Left forelimb (tissue), 1 donor: ENCODE results near the gene MSMO1.

Experiments used
- DNase-seq: peaks from one replicate; pipeline ENCODE4 v3.0.0-alpha.2; 2018; ENCODE audit warnings: low spot score

The MSMO1 gene

GRCh38 chr4:165360985-165361670 is 33.7 kb downstream of the MSMO1 start:
- no peak for DNase-seq

DNA sequence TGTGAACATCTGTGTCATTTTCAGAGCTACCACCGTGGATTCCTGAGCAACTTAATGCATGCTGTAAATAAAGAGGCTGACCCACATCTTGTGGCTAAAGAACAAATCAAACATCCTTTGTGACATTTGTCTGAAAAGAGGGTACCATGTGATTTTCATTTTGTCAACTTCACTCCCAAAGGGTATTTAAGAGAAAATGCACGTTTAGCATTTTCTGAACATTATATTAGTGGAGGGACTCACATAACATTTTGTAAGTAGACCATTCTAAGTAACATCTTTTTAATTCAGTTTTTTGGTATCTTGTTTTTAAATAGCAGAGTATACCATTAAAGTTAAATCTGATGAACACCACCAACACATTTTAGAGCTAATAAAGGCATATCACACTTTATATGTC is 34.3 kb downstream of the MSMO1 start:
- DNase-seq, result no peak

DNA sequence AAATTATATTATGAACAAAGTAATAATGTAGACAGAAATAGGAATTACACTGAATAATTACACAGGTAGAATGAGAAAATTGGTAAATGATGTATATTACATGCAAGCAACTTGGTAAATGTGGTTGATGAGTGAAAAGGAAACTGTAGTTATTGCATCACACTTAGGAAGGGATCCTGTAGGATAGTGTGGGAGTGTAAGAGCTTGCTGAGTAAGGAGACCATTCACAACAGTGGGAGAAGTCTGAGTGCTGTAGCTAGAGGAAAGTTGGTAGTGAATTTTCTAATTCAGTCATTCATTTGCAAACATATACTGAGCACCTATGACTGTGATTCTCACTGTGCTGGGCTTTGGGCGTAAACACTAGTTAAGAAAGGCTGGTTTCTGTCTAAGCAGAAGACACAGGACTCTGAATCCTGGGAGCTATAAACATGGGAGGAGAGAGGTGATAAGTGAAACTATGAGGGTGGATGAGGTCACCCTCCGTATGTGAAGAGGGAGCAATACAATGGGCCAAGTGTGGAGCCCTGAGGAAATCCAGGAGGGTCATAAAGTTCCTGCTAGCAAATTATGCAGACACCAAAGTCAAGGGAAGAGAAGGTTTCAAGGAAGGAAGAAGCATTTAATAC is 37.1 kb downstream of the MSMO1 start:
- DNase-seq, result no peak

DNA sequence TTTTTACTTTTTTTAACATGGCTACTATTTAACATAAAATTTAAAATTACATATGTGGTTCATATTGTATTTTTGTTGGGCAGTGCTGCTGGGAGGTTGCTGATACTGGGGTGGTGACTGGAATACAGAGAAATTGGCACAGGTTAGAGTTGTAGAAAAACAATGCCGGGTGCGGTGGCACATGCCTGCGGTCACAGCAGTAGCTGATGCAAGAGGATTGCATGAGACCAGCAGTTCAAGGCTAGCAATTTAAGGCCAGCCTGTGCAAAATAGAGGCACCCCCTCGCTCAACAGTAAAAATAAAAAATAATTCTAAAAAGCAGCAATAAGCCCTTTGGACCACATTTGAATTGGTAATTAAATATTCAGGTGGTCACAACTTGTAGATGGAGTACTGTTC is 39.6 kb downstream of the MSMO1 start:
- no peak for DNase-seq

GRCh38 chr4:165368114-165368513 is 40.6 kb downstream of the MSMO1 start:
- DNase-seq, result no peak

DNA sequence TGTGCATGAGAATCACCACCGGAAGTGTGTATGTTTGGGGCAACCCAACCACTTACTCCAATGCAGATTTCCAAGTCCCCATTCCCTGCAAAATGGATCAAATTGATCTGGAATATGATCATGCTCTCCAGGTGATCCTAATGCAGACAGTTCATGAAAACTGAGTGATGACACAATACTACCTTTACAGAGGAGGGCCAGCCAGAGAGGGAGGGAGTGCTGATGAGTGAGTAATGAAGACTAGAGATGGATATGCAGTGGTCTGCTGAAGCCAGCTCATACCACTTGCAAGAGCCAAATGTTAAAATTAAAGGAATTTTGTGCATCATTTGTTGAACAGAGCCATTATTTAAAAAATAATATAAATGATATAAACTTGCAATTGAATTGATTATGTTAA is 41.1 kb downstream of the MSMO1 start:
- DNase-seq, result no peak

DNA sequence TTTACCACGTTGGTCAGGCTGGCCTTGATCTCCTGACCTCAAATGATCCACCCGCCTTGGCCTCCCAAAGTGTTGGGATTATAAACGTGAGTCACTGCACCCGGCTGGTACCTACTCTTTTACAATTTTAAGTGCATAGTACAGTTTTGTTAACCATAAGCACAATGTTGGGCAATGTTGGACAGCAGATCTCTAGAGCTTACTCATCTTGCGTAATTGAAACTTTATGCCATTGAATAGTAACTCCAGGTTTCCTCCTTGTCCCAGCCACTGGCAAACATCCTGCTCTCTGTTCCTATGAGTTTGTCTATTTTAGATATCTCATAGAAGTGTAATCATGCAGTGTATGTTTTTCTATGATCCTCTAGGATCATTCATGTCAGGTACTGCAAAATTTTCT is 42.1 kb downstream of the MSMO1 start:
- DNase-seq, result no peak

DNA sequence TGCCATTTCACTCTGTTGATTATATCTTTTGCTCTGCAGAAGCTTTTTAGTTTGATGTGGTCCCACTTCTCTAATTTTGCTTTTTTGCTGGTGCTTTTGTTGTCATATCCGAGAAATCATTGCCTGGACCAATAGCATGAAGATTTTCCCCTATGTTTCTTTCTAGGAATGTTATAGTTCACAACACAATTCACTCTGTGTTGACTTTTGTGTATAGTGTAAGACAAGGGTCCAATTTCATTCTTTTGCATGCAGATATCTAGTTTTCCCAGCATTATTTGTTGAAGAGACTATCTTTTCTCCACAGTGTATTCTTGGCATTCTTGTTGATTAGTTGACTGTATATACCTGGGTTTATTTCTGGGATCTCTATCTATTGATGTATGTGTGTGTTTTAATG is 43.1 kb downstream of the MSMO1 start:
- no peak for DNase-seq

DNA sequence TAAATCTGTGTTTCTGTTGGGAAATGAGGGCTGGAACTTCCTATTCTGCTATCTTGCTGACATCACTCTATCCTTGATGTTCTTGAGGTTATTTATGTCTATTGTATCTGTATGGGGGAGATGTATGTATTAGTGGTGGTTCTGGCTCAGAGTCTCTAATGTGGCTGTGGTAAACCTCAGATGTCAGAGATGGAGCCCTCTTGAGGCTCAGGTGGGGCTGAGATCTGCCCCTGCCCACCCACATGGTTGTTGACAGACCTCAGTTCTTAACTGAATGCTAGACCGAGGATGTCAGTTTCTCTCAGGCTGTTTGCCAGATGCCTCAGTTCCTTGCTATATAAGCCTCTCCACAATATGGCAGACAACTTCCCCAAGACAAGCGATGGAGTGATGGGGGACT is 48.0 kb downstream of the MSMO1 start:
- DNase-seq, result no peak

DNA sequence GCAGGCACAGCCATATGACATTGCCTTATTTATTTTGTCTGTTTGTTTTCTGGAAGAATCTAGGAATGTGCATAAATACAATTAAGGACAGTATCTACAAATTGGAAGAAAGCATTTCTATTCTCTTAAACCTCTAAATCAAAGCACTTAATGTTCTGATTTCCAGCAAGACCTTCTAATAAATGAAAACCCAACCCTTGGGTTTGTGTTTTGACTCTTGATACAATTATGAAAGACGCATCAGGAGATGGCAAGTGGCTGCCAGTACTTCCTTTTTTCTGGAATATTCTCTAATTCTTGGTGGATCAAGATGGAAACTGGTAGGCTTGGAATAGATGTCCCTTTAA is 50.9 kb downstream of the MSMO1 start:
- no peak for DNase-seq

DNA sequence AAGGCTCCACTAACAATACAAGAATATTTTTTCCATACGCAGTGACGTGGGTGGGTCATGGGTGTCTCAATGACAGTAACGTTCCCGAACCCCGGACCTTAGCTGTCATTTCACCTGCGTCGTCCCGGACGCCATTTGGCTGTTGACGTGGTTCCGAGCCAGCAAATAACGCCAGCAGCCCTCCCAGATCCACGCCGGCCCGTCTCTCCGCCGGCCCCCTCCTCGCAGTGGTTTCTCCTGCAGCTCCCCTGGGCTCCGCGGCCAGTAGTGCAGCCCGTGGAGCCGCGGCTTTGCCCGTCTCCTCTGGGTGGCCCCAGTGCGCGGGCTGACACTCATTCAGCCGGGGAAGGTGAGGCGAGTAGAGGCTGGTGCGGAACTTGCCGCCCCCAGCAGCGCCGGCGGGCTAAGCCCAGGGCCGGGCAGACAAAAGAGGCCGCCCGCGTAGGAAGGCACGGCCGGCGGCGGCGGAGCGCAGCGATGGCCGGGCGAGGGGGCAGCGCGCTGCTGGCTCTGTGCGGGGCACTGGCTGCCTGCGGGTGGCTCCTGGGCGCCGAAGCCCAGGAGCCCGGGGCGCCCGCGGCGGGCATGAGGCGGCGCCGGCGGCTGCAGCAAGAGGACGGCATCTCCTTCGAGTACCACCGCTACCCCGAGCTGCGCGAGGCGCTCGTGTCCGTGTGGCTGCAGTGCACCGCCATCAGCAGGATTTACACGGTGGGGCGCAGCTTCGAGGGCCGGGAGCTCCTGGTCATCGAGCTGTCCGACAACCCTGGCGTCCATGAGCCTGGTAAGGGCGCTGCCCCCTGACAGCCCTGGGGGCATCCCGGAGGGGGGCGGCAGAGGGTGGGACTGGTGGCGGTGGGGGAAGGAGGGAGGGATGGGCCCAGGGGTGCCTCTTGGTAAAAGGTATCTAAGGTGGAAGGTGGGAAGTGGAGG is 51.5 kb downstream of the MSMO1 start, which contains the start of gene CPE:
Gene CPE, plus strand, starts transcription at position 264 of the 933 bp plus-strand sequence. Its CDS starts 214 bp downstream, at position 478.
- DNase-seq, result peak; percentile 84

DNA sequence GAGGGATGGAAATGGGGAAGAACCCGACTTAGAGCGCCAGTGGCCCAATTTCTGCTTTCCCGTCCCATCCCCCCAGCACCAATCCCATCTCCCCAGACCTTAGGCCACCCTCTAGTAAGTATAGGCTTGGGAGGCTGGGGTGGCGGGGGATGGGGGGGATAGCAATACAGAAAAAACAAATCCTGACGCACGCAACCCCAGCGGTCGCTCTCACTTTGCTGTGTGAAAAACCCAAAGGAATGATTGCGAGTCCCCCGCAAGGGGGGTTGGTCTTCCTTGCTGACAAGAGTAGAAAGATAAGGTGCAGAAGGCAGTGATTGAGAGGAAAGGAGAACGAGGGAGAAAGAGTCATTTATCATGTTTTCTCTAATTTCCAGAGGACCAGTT is 52.2 kb downstream of the MSMO1 start:
- peak; percentile 68 for DNase-seq

DNA sequence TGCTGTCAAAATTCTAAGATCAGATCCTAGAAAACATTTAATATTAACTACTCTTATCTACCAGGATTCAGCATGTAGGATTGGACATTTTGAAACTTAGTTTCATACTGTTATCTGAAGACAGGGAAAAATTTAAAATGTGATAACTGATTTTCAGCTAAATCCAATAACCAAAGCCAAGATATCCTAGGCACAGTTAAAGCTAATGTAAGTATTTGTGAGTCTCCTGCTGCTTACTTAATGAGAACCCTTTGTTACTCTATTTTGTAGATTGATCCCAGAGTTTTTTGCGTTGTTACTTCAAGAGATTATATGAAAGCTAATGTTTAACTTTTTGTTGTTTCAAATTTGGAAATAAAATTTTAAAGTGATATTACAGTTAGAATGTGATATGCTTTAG is 53.3 kb downstream of the MSMO1 start:
- no peak for DNase-seq

GRCh38 chr4:165381821-165382373 is 54.4 kb downstream of the MSMO1 start:
- no peak for DNase-seq

GRCh38 chr4:165382640-165383039 is 55.2 kb downstream of the MSMO1 start:
- DNase-seq, result no peak

GRCh38 chr4:165383591-165384073 is 56.2 kb downstream of the MSMO1 start:
- DNase-seq, result no peak

DNA sequence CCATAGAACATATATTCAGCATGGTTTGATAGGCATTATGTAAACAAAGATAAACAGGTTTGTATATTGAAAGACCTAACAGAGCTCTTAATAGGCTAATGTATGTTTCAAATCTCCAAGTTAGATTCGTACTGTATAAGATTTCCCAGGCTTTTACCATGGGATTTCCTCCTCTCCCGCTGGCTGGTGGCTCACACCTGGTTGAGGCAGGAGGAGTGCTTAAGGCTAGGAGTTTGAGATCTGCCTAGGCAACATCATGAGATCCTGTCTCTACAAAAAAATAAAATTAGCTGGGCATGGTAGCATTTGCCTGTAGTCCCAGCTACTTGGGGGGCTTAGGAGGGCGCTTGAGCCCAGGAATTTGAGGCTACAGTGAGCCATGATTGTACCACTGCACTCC is 56.7 kb downstream of the MSMO1 start:
- no peak for DNase-seq

GRCh38 chr4:165384598-165384997 is 57.1 kb downstream of the MSMO1 start:
- no peak for DNase-seq

DNA sequence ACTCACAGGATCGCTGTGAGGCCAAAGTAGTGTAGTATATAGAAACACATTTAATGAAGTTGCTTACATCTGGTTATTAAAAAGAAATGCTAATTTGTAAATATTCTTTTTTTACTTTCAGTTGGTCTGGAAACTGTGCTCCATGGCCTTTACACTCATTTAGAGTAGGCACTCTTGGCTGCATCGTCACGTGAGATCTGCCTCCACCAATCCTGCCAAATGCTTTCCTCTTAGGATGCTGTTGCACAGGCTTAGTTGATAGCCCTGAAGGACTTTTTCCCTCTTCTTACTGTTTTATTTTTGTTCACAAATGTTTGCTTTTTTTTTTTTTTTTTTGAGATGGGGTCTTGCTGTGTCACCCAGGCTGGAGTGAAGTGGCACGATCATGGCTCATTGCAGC is 57.7 kb downstream of the MSMO1 start:
- DNase-seq, result no peak

DNA sequence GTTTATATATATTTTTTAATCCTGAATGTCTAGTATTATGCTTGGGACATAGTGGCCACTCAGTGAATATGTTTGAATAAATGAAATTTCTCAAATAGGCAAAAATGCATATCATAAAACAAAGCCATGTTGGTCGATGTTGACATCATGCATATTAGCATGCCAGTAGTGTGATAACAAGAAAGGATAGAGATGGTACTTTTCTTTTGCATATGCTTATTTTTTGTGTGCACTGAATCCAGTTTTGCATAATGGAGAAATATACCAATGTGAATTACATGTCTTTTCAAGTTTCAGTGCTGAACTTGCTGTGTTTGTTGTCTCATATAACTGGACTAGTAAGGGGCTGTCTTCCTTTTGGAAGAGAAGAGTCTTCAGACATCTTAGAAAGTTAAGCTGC is 58.9 kb downstream of the MSMO1 start:
- no peak for DNase-seq

GRCh38 chr4:165388756-165389155 is 61.3 kb downstream of the MSMO1 start:
- no peak for DNase-seq
